Ovary (tissue), 3 donors: Measurements from ENCODE around the gene HYAL3.

Source experiments
- CTCF ChIP-seq, 3 donors: fragments of 450-650 bp in 2 of 3; fragments of 200-600 bp in 1 of 3; IDR thresholded peaks; one replicate each; pipeline versions ENCODE4 v1.5.1 to v1.8.0; 2016 to 2022; ENCODE audit warnings: antibody characterized with exemption in 3 of 3, mild to moderate bottlenecking in 1 of 3
- EP300 ChIP-seq: sonication (generic); formaldehyde crosslinking; IDR thresholded peaks from one replicate; pipeline ENCODE4 v1.6.1; 2017; ENCODE audit warnings: antibody characterized with exemption
- POLR2A ChIP-seq: fragments of 450-650 bp; IDR thresholded peaks from one replicate; pipeline ENCODE4 v1.6.1; 2017; ENCODE audit warnings: antibody characterized with exemption, mild to moderate bottlenecking, moderate library complexity
- donor health status: DM: no; HTN: no; CAD: no.

- TF ChIP-seq POLR2A (peak; percentile 92), CTCF (IDR thresholded peaks at IDR 0.05) (peak; percentile 99 to 100 (median 100)), EP300 (no peak)
These were observed 38.9 kb downstream of the HYAL3 start for GRCh38 chr3:50260027-50260941.
